SHP77 (cell line): ENCODE data around the gene ERAL1.
"Not testable (repeated sequence)": the region's sequence is repeated elsewhere in the genome, so short reads cannot be mapped to it uniquely, and the experiment has no call there.

Experiments used
- DNase-seq, 2 experiments: peaks; one replicate each; lab custom pipeline; 2025; lab: John Stamatoyannopoulos, UW

Gene ERAL1

GRCh38 chr17:28853295-28853694 is 1.5 kb upstream of the ERAL1 start:
- DNase-seq = no peak

GRCh38 chr17:28855336-28855679 is 492 bp downstream of the ERAL1 start:
- DNase-seq = no peak

- DNase-seq = no peak
Observed at GRCh38 chr17:28856028-28856574, 1.3 kb downstream of the ERAL1 start.

- no peak for DNase-seq
Observed at GRCh38 chr17:28857905-28858800, 3.3 kb downstream of the ERAL1 start.

GRCh38 chr17:28858801-28859355 is 4.1 kb downstream of the ERAL1 start:
- DNase-seq = no peak

GRCh38 chr17:28860363-28860808 is 5.6 kb downstream of the ERAL1 start:
- DNase-seq = no peak

- no peak for DNase-seq
Observed at GRCh38 chr17:28861393-28862203, 6.8 kb downstream of the ERAL1 start.

GRCh38 chr17:28862561-28862960 is 7.7 kb downstream of the ERAL1 start:
- no peak for DNase-seq

GRCh38 chr17:28863953-28864352 is 9.1 kb downstream of the ERAL1 start:
- no peak for DNase-seq

- no peak for DNase-seq
Observed at GRCh38 chr17:28864991-28865849, 10.4 kb downstream of the ERAL1 start.

GRCh38 chr17:28865946-28866752 is 11.3 kb downstream of the ERAL1 start:
- no peak for DNase-seq

GRCh38 chr17:28867276-28867675 is 12.5 kb downstream of the ERAL1 start:
- no peak for DNase-seq

GRCh38 chr17:28871056-28871579 is 16.3 kb downstream of the ERAL1 start:
- DNase-seq = no peak

- no peak for DNase-seq
Observed at GRCh38 chr17:28873839-28874238, 19.0 kb downstream of the ERAL1 start.

- DNase-seq = no peak
Observed at GRCh38 chr17:28874750-28875149, 19.9 kb downstream of the ERAL1 start.

GRCh38 chr17:28875848-28876550 is 21.2 kb downstream of the ERAL1 start:
- no peak for DNase-seq

- DNase-seq = not testable (repeated sequence)
Observed at GRCh38 chr17:28877150-28877711, 22.4 kb downstream of the ERAL1 start.

- no peak for DNase-seq
Observed at GRCh38 chr17:28878158-28878910, 23.5 kb downstream of the ERAL1 start.

- DNase-seq = peak in 1 of 2 experiments; percentile 18
Observed at GRCh38 chr17:28878981-28879380, 24.2 kb downstream of the ERAL1 start.
